HepG2 (cell line): ENCODE results near the gene PLXDC2.

Source experiments
- ZFP36L1 ChIP-seq: sonication (generic); formaldehyde crosslinking; IDR thresholded peaks from 2 replicates; pipeline ENCODE4 v1.8.0; 2022; ENCODE audit warnings: mild to moderate bottlenecking, missing genetic modification reagents, moderate library complexity
- ZNF282 ChIP-seq: fragments of 450-650 bp; IDR thresholded peaks from 2 replicates; pipeline ENCODE4 v1.6.1; 2018; ENCODE audit not compliant: partially characterized antibody
- TF ChIP-seq, protein P1 (sequence below): sonication (generic); formaldehyde crosslinking; IDR thresholded peaks from 2 replicates; pipeline ENCODE4 v1.5.0; 2020; ENCODE audit warnings: mild to moderate bottlenecking, missing genetic modification reagents, moderate library complexity

DNA sequence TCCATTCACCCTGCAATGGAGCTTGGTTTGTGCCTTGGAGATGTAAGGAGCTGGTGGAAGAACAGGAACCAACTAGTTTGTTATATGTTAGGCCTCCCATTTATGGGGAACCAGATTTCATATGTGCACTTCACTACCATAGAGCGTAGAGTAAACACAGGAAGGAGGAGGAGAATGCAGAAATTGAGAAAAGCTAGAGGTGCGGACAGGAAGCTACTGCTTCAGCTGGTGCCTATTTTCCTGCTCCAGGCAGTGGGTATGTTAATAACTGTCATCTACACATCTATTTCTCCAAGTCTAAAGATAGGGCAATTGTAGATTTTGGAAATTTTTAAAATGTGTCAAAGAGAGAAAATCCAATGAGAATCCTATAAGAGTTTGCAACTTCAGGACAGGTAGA lies 482.2 kb downstream of the PLXDC2 start:
- TF ChIP-seq, protein P1, sequence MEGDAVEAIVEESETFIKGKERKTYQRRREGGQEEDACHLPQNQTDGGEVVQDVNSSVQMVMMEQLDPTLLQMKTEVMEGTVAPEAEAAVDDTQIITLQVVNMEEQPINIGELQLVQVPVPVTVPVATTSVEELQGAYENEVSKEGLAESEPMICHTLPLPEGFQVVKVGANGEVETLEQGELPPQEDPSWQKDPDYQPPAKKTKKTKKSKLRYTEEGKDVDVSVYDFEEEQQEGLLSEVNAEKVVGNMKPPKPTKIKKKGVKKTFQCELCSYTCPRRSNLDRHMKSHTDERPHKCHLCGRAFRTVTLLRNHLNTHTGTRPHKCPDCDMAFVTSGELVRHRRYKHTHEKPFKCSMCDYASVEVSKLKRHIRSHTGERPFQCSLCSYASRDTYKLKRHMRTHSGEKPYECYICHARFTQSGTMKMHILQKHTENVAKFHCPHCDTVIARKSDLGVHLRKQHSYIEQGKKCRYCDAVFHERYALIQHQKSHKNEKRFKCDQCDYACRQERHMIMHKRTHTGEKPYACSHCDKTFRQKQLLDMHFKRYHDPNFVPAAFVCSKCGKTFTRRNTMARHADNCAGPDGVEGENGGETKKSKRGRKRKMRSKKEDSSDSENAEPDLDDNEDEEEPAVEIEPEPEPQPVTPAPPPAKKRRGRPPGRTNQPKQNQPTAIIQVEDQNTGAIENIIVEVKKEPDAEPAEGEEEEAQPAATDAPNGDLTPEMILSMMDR, result no peak
- TF ChIP-seq ZFP36L1 (CRISPR knock-in tag) (no peak), ZNF282 (no peak)
